GM12891 (cell line): ENCODE results near the gene DAB2IP.

Experiments
- POLR2A ChIP-seq: IDR thresholded peaks from 2 replicates; pipeline ENCODE4 v1.6.1; 2011; ENCODE audit warnings: low read depth, low read length, control low read depth
- POLR2AphosphoS5 ChIP-seq: IDR thresholded peaks from 2 replicates; pipeline ENCODE4 v1.6.1; 2011; ENCODE audit warnings: low read depth, low read length, control low read depth

DNA sequence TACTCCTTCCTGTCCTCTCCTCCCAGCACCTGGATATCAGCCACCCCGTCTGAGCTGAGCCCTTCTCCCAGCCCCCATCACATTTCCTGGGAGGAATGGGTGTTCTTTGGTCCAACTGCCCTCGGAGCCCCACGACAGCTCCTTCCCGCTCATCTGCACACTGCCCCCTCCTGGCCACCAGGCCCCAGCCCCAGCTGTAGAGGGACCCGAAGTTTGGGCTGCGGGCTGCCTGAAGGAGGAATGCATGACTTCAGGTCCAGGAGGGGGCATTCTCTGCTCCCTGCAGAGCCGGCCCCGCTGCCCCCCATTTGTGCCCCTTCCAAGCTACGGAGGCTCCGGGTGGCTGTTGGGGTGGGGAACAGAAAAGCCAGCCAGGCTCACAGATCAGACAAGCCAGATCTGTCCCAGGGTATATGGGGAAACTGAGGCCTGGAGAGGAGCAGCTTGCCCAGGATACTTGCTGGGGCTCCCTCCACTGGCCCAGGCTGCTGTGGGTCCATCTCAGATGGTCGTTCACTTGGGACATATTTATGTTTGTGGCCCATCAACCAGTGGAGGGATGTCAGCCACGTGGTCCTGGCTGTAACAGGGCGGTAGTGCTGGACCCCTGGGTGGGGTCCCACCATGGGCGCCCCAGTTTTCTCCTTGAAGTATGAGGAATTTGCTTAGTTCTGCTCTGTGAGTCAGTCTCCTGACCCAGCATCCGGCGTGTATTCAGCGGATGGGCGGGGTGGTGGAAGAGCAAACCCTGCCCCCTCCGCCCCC lies 33.1 kb downstream of the DAB2IP start:
- TF ChIP-seq POLR2A (no peak), POLR2AphosphoS5 (no peak)
